GM12891 (cell line): Measurements from ENCODE around the gene KCNMB3.

Experiments used
- PAX5 ChIP-seq: IDR thresholded peaks from 2 replicates; pipeline ENCODE4 v1.6.1; 2011; ENCODE audit warnings: low read length, moderate library complexity, mild to moderate bottlenecking; ENCODE audit not compliant: insufficient read depth, severe bottlenecking
- POLR2A ChIP-seq: IDR thresholded peaks from 2 replicates; pipeline ENCODE4 v1.6.1; 2011; ENCODE audit warnings: low read depth, low read length, control low read depth
- POLR2AphosphoS5 ChIP-seq: IDR thresholded peaks from 2 replicates; pipeline ENCODE4 v1.6.1; 2011; ENCODE audit warnings: low read depth, low read length, control low read depth

- TF ChIP-seq POLR2A (no peak), POLR2AphosphoS5 (no peak), PAX5 (no peak)
Observed at GRCh38 chr3:179229177-179229576, 21.7 kb downstream of the KCNMB3 start.
